Measurements from ENCODE around the gene DNAJC8.

- TF ChIP-seq POLR2A (IDR thresholded peaks at IDR 0.05) (peak in 2 of 4 donors; percentile 25 to 57), CTCF (IDR thresholded peaks at IDR 0.05) (no peak)
These were observed 56.0 kb downstream of the DNAJC8 start, which contains the start of gene PTAFR for GRCh38 chr1:28176492-28177470.
